GM18951 (cell line): ENCODE measurements around the gene RPS6KA5.
"Not testable (repeated sequence)": the region's sequence is repeated elsewhere in the genome, so short reads cannot be mapped to it uniquely, and the experiment has no call there.

Source experiments
- POLR2A ChIP-seq: IDR thresholded peaks from 4 replicates; pipeline ENCODE4 v1.6.1; 2011; ENCODE audit warnings: mild to moderate bottlenecking; ENCODE audit not compliant: insufficient read length, insufficient read depth; ENCODE audit errors: extremely low read depth
- in situ Hi-C: fragments of 300-500 bp; cut with MboI; formaldehyde crosslinking; loops from one replicate; pipeline ENCODE4 v1.12.0; 2022; ENCODE audit warnings: low sequenced_read_pairs, mixed read lengths, inconsistent platforms; ENCODE audit not compliant: unreplicated experiment

RPS6KA5 gene

GRCh38 chr14:90891326-90891725 lies 169.1 kb downstream of the RPS6KA5 start:
- in situ Hi-C loops = no loop called here
- no peak for TF ChIP-seq POLR2A

DNA sequence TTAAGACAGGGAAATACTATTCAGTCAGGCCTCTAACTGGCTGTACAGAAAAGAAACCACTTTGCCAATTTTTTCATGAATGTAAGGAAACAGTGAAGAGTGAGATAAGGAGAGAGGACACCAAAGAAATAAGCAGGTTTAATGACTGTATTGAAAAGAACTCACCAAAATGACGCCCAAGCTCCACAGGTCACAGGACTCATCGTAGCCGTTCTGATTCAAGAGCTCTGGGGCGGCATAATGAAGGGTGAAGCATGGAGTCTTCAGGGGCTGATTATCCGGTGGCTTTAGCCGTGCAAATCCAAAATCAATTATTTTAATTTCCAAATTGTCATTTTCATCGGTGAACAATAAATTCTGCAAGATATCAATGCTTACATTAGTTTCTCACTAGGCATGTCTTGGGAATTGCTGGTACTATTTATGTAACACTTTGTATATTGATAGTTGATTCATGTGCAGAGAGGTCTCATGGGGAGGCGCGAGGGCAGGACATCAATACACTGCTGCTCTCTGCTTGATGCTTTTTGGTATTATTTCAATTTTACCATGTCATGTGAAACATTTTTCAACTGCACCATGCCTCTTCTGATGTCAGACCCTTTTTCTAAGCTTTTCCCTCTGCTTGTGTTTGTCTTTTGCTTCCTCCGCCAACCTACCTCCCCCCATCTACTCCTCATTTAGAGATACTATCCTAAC lies 170.0 kb downstream of the RPS6KA5 start:
- in situ Hi-C loops = no loop called here
- no peak for TF ChIP-seq POLR2A

DNA sequence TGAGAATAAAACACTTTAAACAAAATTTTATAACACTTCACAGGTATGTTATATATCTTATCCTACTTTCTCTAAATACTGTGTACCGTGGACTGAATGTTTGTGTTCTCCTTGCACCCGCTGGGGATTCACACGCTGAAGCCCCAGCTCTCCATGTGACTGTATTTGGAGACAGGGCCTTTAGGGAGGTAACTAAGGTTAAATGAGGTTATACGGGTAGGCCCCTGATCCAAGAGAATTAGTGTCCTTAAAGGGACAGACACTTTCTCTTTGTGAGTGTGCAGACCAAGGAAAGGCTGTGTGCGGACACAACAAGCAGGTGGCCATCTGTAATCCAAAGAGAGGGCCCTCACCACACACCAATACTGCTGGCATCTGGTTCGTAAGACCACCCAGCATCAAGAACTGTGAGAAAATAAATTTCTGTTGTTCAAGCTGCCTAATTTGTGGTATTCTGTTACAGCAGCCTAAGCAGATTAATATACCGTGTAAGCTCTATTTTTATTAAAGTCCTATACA lies 174.1 kb downstream of the RPS6KA5 start:
- no peak for TF ChIP-seq POLR2A
- in situ Hi-C loops = no loop called here

DNA sequence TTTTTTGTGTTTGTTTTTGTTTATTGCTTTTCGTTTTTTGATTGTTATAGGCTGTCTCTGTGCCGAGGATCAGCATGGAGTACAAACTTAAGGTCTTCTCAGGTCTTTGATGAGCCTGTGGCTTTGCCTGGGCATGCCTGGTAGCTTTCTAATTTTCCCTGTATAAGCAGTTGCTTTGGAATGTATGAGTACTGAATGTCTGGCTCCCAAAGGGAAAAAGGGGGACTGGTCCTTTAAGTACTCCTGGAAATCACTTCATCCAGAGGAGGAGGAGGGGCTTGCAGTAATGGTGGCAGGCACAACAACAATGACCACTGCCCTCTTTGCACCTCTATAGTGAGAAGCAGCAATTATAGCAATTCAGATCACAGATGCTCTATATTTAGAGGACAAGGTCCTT lies 176.7 kb downstream of the RPS6KA5 start:
- TF ChIP-seq POLR2A = no peak
- in situ Hi-C loops = no loop called here

- no peak for TF ChIP-seq POLR2A
- in situ Hi-C loops = no loop called here
These were observed 177.2 kb downstream of the RPS6KA5 start for GRCh38 chr14:90883197-90883596.

GRCh38 chr14:90880282-90880681 lies 180.2 kb downstream of the RPS6KA5 start:
- in situ Hi-C loops = no loop called here
- TF ChIP-seq POLR2A = no peak

- TF ChIP-seq POLR2A = no peak
- in situ Hi-C loops = no loop called here
These were observed 185.8 kb downstream of the RPS6KA5 start for GRCh38 chr14:90874599-90874998.

DNA sequence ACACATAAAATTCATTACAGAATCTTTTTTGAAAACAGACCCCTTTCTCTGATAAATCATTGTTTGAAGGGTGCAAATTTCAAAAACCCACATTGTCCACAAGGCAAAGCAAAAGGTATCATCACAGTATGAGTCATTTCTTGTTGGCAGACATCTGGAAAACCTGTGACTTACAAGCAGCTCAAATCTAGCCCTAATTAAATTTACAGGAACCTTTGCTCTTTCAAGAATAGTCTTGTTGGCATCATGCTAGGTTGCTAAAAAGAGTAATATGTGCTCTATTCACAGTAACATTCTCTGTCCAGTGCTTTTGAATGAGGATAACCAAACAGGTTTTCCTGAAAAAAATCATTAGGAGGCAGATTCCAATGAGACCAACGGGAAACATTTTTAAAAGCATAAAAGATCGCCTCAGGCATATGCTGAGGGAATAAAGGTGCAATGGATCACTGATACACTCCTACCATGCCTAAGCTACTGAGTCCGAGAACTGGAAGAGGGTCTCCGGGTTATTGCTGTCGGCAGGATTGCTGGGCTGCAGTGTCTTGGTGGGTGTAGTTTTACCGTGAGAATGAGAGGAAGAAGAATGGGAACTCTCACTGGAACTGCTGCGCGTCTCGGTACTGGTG lies 188.7 kb downstream of the RPS6KA5 start:
- TF ChIP-seq POLR2A = no peak
- in situ Hi-C loops = no loop called here

DNA sequence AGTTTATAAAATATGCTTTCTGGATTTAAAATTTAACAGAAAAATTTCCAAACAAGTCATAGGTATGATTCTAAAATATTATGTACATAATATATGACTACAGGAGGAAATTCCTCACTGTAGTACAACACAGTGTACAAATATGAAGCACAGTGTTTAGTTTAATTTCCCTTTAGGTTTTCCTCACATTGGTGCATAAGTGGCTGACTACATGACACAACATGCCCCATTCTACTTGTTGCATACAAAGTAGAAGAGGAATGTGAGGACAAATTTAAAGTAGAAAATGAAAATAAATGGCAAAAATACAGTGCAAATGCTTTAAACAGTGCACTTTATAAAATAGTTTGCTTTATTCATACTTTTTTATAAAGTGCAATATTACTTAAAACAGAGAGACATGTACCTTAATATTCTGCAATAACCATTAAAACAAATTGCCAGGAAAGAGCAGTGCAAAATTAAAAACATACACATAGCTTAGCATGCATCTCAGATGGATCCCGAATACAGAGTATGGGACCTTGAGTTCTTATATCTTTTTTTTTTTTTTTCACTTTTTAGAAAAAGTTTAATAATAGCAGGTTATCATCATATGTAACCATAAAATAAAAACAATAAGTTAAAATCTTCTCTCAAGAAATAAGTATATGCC lies 189.4 kb downstream of the RPS6KA5 start:
- no peak for TF ChIP-seq POLR2A
- in situ Hi-C loops = no loop called here

- no peak for TF ChIP-seq POLR2A
- in situ Hi-C loops = no loop called here
These were observed 192.9 kb downstream of the RPS6KA5 start for GRCh38 chr14:90867501-90867900.

DNA sequence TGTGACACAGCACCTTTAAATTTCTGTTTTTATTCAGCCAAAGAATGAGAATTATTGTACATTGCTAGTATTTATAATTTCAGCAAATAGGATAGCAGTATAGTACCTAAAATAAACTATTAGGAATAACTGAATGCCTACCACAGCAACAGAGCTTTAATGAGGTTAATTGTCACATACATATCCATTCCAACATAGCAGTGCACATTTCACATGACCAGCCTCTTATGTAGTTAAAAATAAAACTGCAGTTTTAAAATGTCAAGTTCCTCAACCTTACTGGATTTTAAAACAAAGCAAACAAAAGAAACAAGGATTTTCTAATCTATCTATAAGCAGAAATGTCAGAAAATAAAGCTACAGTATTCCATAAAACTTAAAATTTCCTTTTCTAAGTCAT lies 193.6 kb downstream of the RPS6KA5 start:
- no peak for TF ChIP-seq POLR2A
- in situ Hi-C loops = no loop called here

DNA sequence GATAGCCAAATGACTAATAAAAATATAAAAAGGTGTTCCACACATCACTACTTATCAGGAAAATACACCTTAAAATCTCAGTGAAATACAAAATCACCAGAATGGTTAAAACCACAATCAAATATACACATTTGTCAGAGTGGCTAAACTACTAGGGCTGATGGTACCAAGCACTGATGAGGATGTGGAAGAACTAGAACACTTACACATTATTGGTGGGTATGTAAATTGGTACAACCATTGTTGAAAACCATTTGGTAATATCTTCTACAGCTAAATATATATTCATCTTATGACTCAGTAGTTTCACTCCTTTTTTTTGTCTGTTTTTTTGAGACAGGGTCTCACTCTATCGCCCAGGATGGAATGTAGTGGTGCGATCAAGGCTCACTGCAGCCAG lies 195.7 kb downstream of the RPS6KA5 start:
- in situ Hi-C loops = no loop called here
- no peak for TF ChIP-seq POLR2A

GRCh38 chr14:90858511-90858910 lies 201.9 kb downstream of the RPS6KA5 start:
- TF ChIP-seq POLR2A = no peak
- in situ Hi-C loops = no loop called here

DNA sequence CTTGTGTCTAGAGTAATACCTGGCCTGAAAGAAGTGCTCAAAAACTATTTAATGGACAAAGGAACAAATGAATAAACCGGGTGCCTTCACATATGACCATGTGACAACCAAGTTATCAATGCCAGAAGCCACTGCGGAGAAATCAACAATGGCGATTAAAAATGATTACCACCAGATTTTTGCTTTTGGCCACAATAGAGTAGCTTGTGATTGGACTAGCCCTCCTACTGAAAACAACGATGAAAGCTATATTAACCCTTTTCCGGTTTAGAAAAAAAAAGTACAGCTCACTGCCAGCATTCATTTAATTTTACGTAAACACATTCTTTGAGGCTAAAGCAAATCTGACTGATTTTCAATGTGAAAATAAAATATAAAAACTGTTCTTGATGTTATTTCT lies 202.6 kb downstream of the RPS6KA5 start:
- TF ChIP-seq POLR2A = no peak
- in situ Hi-C loops = no loop called here

DNA sequence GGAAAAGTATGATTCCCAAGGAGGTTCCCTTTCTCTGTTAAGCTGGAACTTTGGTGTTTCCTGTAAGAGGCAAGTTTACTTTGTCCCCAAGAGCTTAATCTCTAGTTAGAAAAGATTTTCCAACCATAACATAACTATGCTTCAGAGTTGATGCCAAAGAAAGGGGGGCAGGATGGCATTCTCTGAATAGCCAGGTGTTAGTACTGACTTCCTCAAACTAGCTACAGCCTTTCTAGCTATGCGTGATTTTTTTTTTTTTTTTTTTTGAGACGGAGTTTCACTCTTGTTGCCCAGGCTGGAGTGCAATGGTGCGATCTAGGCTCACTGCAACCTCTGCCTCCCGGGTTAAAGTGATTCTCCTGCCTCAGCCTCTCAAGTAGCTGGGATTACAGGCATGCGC lies 204.3 kb downstream of the RPS6KA5 start:
- in situ Hi-C loops = not testable (repeated sequence)
